HG03097 (cell line): ENCODE measurements around the gene ATG10.
"Not testable (repeated sequence)": the region's sequence is repeated elsewhere in the genome, so short reads cannot be mapped to it uniquely, and the experiment has no call there.

Experiments used
- ATAC-seq: cut with Tn5 transposase; IDR thresholded peaks from one replicate; pipeline ENCODE4 v1.9.1; 2021; ENCODE audit not compliant: unreplicated experiment, low FRiP score

Gene ATG10

DNA sequence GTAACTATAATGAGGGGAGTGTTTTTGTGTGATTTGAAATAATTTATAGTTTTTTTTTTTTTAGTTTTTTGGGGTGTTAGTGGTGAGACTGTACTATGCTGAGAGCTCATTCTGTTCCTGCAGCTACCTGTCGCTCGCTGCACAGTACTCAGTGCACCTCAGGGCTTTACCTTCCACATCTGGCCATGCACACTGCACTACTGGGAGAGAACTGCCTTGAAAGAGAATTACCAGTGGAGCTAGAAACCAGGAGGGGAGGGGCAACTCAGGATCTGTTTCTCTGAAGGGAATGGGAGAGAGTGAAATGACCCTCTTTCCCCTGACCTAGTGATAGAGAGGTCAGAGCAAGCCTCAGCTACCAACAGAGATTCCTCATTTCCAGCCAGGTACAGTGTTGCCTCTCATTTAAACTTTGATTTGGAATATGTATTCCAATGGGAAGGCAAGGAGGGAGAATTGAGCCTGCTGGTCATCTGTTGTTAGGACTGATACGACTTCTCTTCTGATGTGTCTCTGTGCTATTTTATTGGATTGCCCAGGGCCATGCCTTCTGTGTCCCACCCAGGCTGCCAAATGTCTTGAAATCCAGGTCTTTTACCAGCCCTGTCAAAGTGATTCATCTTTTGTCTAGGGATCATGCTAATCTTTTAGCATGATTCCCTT, 8.9 kb downstream of the ATG10 start:
- no peak for ATAC-seq

DNA sequence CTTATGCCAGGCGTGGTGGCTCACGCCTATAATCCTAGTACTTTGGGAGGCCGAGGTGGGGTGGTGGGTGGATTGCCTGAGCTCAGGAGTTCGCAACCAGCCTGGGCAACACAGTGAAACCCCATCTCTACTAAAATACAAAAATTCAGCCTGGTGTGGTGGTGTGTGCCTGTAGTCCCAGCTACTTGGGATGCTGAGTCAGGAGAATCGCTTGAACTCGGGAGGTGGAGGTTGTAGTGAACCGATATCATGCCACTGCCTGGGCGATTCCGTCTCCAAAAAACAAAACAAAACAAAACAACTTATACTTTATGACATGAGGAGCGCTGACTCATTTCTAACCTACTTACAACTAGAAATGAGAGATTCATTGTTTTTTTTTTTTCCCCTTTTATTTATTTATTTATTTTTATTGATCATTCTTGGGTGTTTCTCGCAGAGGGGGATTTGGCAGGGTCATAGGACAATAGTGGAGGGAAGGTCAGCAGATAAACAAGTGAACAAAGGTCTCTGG, 10.4 kb downstream of the ATG10 start:
- ATAC-seq: not testable (repeated sequence)

DNA sequence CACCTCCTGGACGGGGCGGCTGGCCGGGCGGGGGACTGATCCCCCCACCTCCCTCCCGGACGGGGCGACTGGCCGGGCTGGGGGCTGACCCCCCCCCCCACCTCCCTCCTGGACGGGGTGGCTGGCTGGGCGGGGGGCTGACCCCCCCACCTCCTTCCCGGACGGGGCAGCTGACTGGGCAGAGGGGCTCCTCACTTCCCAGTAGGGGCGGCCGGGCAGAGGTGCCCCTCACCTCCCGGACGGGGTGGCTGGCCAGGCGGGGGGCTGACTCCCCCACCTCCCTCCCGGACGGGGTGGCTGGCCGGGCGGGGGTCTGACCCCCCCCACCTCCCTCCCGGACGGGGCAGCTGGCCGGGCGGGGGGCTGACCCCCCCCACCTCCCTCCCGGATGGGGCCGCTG, 11.3 kb downstream of the ATG10 start:
- ATAC-seq: not testable (repeated sequence)

DNA sequence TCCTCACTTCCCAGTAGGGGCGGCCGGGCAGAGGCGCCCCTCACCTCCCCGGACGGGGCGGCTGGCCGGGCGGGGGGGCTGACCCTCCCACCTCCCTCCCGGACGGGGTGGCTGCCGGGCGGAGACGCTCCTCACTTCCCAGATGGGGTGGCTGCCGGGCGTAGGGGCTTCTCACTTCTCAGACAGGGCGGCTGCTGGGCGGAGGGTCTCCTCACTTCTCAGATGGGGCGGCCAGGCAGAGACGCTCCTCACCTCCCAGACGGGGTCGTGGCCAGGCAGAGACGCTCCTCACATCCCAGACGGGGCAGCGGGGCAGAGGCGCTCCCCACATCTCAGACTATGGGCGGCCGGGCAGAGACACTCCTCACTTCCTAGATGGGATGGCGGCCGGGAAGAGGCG, 11.7 kb downstream of the ATG10 start:
- ATAC-seq: not testable (repeated sequence)

DNA sequence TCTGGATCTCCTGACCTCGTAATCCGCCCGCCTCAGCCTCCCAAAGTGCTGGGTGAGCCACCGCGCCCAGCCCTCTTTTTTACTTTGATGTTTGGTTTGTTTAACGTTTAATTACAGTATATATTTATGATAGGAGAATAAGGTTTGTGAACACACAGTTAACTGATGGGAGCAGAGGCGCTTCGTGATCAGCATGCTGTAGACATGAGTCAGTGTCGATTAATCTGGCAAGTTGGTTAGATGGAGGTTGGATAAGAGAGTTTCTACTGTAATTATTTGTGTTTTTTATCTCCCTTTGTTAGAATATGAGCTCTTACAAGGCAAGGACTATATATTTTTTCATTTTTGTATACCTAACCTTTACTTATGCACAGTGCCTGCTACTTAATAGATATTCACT, 14.3 kb downstream of the ATG10 start:
- ATAC-seq: no peak

DNA sequence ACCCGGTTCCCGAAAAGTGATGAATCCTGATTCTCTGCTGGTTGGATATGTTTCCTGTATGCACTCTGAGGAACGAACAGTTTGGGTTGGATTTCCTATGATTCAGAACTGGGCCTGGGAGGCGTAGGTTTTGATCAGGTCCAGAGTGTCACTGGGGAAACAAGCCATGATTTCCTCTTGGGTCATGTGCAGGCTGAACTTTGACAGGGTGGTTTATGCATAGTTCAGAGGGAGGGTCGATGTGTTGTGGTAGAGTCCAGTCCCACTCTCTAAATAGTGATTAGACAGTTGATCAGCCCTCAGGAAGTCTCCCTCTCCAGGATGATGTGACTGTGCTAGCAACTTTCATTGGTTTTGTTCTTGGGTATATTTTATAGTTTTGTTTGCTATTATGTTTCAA, 17.4 kb downstream of the ATG10 start:
- no peak for ATAC-seq

DNA sequence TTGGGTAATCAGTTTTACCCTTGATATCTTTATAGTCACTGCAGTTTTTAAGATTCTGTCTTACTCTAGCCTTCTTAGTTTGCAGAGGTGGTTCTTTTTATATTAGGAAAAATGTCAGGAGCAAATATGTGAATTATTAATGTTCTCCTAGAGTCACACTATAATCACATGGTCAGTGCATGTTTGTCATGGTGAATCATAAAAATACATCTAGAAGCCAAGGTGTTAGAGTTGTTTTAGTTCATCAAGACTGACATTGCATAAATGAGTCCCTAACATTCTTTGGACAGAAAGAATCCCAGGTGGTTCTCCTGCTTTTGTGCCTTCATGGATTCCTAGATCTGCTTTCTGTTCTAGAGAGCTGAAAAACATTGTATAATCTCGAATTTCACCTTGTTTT, 22.9 kb downstream of the ATG10 start:
- ATAC-seq: no peak

DNA sequence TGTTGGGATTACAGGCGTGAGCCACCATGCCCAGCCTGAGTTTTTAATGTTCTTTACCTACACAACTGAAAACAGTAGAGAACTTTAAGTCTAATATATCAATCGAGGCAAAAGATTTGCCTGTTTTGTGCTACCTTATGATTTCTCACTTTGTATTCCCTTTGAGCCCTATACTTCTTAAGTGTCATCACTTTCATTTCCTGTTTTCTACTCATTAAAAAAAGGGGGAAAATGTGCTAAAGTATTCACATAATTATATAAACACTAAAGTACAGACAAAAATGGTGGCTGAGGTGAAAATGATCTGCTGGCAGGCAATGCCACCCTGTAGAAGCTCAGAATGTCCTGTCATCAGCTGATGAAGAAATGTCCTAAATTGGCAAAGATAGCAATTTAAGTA, 23.6 kb downstream of the ATG10 start:
- ATAC-seq: no peak

DNA sequence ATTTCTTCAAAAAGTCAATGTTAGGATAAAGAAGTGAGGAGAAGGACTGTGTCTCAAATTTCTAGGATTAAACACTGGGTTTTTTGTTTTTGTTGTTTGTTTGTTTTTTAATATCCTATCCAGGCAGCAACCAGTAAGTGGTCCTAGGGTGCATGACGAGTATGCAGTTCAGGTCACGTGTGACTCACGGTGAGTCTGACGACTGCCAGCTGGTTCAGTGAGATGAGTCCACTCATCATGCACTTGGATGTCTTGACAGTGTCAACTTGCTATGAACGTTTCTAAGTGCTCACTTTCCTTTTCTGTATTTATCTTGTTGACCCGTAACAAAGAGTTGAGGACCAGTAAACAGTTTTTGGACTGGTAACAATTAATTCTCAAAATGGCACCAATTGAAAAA, 32.7 kb downstream of the ATG10 start:
- no peak for ATAC-seq

DNA sequence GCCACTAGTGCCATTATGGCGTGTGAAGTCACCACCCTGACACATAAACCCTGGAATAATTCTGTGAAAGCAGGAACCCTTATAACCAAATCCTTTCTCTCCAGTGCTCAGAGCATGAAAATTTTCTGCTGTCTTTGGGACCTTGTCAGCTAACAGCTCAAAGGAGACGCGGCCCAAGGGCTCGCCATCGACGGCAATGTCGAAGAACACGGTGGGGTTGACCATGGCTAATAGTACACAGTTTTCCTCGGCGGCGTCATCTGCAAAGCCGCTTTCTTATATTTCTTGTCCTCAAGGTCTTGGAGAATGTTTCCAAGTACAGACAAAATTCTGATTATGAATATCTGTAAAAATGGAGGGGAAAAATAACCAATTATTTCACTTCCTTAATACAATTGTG, 38.0 kb downstream of the ATG10 start:
- not testable (repeated sequence) for ATAC-seq

DNA sequence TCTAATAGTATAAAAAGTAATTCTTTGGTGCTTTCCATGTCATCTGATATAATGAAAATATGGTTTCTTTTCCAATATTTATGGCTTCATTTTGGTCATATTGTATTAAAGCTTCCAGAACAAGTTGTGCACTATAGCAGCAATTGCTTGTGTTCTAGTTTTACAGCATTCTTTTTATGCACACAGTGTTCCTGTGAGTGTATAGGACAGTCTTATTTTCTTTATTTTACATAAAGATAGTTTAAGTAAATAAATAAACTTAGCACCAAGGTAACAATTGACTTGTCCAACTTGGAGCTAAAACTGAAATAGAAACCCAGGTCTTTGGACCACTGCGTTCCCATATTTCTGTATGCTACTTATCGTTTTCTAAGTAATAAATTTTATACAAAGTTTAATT, 38.9 kb downstream of the ATG10 start:
- no peak for ATAC-seq

DNA sequence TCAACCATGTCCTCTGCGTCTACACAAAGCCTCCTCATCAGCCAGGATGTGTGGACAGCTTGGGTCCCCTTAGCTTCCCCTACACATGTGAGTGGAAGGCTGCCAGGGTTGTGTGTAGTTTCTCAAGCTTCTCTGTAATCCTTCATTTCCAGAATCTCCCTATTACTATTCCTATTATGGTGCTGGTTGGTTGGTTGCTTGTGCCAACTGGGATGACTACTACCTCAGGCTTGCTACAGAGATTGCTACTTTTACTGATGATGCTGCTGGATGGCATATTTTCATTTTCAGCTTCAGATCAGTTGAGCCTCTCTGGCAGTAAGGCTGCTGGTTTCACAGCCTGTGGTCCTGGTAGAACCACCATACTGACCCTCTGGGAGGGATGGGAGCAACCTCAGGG, 39.9 kb downstream of the ATG10 start:
- ATAC-seq: no peak

DNA sequence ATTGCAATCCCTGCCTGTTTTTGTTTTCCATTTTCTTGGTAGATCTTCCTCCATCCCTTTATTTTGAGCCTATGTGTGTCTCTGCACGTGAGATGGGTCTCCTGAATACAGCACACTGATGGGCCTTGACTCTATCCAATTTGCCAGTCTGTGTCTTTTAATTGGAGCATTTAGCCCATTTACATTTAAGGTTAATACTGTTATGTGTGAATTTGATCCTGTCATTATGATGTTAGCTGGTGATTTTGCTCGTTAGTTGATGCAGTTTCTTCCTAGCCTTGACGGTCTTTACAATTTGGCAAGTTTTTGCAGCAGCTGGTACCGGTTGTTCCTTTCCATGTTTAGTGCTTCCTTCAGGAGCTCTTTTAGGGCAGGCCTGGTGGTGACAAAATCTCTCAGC, 42.8 kb downstream of the ATG10 start:
- ATAC-seq: not testable (repeated sequence)

DNA sequence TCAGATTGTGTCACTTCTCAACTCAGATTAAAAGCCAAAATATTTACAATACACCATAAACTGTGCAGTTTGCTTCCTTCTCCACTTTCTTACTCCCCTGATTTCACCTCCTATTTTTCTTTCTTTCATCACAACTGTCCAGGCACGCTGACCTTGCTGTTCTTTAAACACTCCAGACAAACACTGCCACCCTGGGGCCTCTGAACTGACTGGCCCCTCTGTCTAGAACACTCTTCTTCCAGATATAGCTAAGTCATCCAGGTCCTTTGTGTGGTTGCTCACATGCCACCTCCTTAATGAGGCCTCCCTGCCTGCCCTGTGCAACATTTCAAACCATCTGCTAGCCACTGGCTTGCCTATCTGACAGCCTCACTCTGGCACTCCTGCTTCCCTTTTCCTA, 46.6 kb downstream of the ATG10 start:
- ATAC-seq: no peak

DNA sequence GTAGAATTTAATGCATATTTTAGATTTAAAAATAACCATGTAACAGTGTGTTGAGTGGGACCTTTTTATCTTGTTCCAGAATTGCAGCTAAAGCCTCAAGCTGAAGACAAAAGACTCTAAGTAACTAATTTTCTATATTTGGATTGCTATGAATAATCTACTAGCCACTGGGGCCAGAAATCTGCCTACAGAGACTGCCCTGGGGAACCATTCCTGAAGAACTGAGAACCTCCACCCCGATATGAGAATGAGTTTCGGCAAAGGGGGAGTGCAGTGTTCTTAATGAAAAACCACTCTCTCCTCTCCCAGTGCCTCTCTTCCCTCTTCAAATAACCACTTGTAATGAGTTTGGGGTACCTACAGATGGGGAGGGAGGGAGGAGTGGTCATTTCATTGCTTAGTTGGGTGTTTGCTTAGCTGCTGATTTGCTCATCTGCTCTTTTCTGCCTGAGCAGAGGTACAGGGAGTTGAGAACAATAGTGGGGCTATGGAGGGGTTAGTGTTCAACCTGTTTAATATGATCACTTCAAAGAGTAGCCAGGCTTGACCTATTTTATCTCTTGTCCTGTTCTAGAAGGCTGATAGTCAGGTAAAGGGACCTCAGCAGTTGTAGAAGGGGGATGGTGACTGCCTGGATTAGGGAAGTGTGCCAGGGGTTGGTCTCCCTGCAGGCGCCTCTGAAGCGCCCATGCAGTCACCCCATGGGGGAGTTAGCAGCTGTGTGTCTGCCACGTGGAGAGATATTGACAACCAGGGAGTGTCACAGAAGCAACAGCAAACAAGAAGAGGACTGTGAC, 47.7 kb downstream of the ATG10 start:
- no peak for ATAC-seq

DNA sequence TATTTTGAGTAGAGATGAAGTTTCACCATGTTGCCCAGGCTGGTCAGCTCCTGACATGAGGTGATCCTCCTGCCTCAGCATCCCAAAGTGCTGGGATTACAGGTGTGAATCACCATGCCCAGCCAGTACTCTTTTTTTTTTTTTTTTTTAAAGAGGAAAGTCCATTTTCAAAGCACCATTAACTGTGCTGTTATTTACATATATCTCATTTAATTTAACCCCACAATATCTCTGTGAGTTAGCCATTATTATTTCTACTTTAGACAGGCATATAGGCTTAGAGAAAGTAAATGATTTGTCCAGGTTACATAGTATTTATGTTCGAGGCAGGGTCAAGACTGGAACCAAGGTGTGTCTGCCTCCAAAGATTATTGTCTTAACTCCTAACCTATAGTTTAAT, 50.7 kb downstream of the ATG10 start:
- no peak for ATAC-seq

DNA sequence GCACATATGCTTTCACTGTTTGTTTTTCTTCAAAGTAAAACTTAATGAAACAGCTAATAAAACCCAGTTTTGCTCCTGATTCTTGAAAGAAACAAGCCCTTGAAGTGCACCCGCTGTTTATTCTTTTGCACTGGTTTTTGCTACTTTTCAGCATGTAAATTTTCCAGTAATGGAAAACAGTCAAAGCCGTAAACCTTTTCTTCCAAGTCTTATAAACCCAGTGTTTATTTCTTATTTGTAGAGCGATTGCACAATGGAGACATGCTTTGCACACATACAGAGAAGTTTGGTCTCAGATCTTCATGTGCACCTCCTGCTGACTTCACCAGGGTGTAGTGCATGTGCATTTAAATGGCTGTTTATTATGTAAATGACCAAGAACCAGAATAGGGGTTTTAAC, 51.8 kb downstream of the ATG10 start:
- ATAC-seq: no peak

DNA sequence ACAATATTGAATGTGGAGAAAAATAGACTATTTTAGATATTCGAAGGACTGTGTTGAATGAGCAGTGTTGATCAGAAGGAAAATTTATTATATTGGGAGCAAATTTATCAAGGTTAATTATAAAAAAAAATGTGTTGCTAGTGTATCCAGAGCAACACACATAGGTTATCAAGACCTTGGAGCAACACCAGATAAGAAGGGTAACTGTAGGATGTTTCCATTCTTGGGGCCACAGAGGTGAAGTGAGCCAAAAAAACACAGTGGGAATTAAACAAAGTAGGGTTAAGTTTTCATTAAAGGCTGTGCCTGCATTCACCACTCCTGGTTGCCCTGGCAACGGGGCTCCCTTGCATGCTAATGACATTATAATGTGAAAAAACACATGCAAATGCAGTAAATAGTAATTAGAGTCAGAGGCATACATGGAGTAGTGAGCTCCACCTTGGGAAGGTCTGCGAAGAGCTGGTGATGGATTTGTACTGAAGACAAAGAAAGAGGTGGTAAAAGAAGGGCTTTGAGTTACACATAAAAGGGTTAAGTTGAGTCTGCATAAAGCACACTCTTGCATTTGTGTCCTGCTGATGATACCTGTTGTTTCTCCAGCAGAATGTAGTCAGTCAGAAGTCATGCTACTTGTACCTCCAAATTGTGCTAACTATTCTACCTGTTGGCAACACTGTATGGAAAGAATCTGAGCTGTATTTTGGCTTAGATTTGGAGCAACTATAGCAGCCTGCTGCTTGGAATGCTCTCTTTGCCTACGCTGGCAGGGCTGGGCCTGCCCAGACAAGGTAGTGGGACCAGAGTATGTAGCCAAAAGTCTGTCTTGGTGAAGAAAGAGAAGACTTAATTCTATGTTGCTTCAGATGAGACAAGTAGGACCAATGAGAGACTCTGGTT, 59.6 kb downstream of the ATG10 start:
- ATAC-seq: no peak

DNA sequence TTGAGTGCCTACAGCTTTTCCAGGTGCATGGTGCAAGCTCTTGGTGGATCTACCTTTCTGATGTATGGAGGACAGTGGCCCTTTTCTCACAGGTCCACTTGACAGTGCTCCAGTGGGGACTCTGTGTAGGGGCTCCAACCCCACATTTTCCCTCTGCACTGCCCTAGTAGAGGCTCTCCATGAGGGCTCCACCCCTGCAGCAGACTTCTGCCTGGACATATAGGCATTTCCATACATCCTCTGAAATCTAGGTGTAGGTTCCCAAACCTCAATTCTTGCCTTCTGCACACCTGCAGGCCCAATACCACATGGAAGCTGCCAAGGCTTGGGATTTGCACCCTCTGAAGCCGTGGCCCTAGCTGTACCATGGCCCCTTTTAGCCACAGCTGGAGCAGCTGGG, 71.1 kb downstream of the ATG10 start:
- ATAC-seq: not testable (repeated sequence)

DNA sequence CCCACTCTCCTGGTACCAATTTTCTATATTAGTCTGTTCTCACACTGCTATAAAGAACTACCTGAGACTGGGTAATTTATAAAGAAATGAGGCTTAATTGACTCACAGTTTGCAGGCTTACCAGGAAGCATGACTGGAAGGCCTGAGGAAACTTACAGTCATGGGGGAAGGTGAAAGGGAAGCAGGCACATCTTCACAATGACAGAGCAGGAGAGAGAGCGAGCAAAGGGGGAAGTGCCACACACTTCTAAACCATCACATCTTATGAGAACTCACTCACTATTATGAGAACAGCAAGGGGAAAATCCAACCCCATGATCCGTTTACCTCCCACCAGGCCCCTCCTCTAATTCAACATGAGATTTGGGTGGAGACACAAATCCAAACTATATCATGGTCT, 72.2 kb downstream of the ATG10 start:
- no peak for ATAC-seq
